IMR-90 (cell line): ENCODE data around the gene C16orf87.

Experiments
- BHLHE40 ChIP-seq: fragments of 150-350 bp; IDR thresholded peaks from 2 replicates; pipeline ENCODE4 v1.6.1; 2016; ENCODE audit warnings: mild to moderate bottlenecking, low read depth, low read length
- CEBPB ChIP-seq: IDR thresholded peaks from 2 replicates; pipeline ENCODE4 v1.6.1; 2012; ENCODE audit warnings: low read depth, low read length, improper control_type of control experiment
- ELK1 ChIP-seq: fragments of 150-350 bp; IDR thresholded peaks from 2 replicates; pipeline ENCODE4 v1.6.1; 2016; ENCODE audit warnings: low read depth, mild to moderate bottlenecking, low read length, moderate library complexity, borderline replicate concordance
- MAFK ChIP-seq: IDR thresholded peaks from 2 replicates; pipeline ENCODE4 v1.6.1; 2012; ENCODE audit warnings: low read depth, low read length, improper control_type of control experiment
- MXI1 ChIP-seq: IDR thresholded peaks from 2 replicates; pipeline ENCODE4 v1.6.1; 2012; ENCODE audit warnings: low read depth, mild to moderate bottlenecking, low read length, moderate library complexity, borderline replicate concordance
- POLR2A ChIP-seq: IDR thresholded peaks from 2 replicates; pipeline ENCODE4 v1.6.1; 2012; ENCODE audit warnings: mild to moderate bottlenecking, low read depth, low read length
- RAD21 ChIP-seq: IDR thresholded peaks from 2 replicates; pipeline ENCODE4 v1.6.1; 2012; ENCODE audit warnings: low read length, improper control_type of control experiment
- USF2 ChIP-seq: fragments of 150-350 bp; IDR thresholded peaks from 2 replicates; pipeline ENCODE4 v1.6.1; 2017; ENCODE audit warnings: mild to moderate bottlenecking, antibody characterized with exemption, low read length, low read depth
- TF ChIP-seq, protein P1 (sequence below): conservative IDR thresholded peaks from 2 replicates; pipeline ENCODE4 v1.5.1; 2012; ENCODE audit warnings: mild to moderate bottlenecking, low read depth, low read length, improper control_type of control experiment

DNA sequence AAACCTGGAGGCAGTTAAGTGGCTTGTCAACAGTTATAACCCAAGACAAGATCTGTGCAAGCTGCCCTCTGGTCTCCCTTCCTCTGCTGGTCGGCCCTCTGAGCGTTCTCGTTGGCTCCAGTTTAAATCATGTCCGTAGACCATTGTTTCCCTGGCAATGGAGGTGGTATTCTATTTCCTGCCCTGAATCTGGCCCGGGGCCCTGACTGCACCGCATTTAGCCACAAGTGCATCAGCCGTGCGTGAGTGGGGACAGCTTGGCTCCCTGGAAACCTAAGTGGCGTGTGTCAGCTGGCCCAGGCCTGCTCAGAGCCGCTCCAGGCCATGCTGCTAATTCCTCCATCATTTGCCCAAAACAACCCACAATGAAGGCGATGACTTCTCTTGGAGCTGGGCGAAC, 67.8 kb downstream of the C16orf87 start:
- TF ChIP-seq, protein P1, sequence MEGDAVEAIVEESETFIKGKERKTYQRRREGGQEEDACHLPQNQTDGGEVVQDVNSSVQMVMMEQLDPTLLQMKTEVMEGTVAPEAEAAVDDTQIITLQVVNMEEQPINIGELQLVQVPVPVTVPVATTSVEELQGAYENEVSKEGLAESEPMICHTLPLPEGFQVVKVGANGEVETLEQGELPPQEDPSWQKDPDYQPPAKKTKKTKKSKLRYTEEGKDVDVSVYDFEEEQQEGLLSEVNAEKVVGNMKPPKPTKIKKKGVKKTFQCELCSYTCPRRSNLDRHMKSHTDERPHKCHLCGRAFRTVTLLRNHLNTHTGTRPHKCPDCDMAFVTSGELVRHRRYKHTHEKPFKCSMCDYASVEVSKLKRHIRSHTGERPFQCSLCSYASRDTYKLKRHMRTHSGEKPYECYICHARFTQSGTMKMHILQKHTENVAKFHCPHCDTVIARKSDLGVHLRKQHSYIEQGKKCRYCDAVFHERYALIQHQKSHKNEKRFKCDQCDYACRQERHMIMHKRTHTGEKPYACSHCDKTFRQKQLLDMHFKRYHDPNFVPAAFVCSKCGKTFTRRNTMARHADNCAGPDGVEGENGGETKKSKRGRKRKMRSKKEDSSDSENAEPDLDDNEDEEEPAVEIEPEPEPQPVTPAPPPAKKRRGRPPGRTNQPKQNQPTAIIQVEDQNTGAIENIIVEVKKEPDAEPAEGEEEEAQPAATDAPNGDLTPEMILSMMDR, result no peak
- TF ChIP-seq USF2, result no peak
- no peak for TF ChIP-seq MXI1
- TF ChIP-seq ELK1, result no peak
- no peak for TF ChIP-seq BHLHE40
- no peak for TF ChIP-seq POLR2A
- TF ChIP-seq RAD21, result no peak
- TF ChIP-seq MAFK, result no peak
- TF ChIP-seq CEBPB, result no peak
